Fibroblast of lung (primary cell): ENCODE data around the gene CNDP2. TPM values are rescaled to one million over a fixed set of nuclear protein-coding genes. Genes with fewer than 3 reads are reported as not detected.
A peak's percentile ranks its signal among the peaks of the same experiment; 100 is the strongest.

Experiments
- DNase-seq, 2 donors: peaks; one replicate each; pipeline versions ENCODE4 v3.0.0 to v3.0.0-alpha.2; 2010; ENCODE audit warnings: low read depth in 2 of 2
- H2AFZ ChIP-seq: 2 replicates; pipeline ENCODE4 v1.5.1; 2012; ENCODE audit warnings: low read length, control low read depth, inconsistent platforms
- H3K27ac ChIP-seq: 2 replicates; pipeline ENCODE4 v1.5.1; 2011; ENCODE audit warnings: low read length, control low read depth; ENCODE audit not compliant: insufficient read depth
- H3K27me3 ChIP-seq: 2 replicates; pipeline ENCODE4 v1.5.1; 2011; ENCODE audit warnings: mild to moderate bottlenecking, low read length; ENCODE audit not compliant: control insufficient read depth, insufficient read depth
- H3K36me3 ChIP-seq: 2 replicates; pipeline ENCODE4 v1.5.1; 2011; ENCODE audit warnings: low read length; ENCODE audit not compliant: control insufficient read depth, insufficient read depth
- H3K4me1 ChIP-seq: 2 replicates; pipeline ENCODE4 v1.5.1; 2011; ENCODE audit warnings: low read length; ENCODE audit not compliant: control insufficient read depth, insufficient read depth; ENCODE audit errors: extremely low read depth
- H3K4me2 ChIP-seq: 2 replicates; pipeline ENCODE4 v1.5.1; 2011; ENCODE audit warnings: low read length, control low read depth; ENCODE audit not compliant: insufficient read depth; ENCODE audit errors: extremely low read depth
- H3K4me3 ChIP-seq, 4 experiments: fragments of 200-600 bp in 1 of 4; sonication (generic) in 1 of 4; replicated peaks in 1 of 4; 2 replicates each; pipeline ENCODE4 v1.5.1; 2011 to 2016; ENCODE audit warnings: low read length in 4 of 4, low read depth in 3 of 4, mild to moderate bottlenecking in 3 of 4, control low read depth in 2 of 4, inconsistent platforms in 1 of 4, mixed read lengths in 1 of 4; ENCODE audit not compliant: insufficient read depth in 1 of 4; ENCODE audit errors: control extremely low read depth in 1 of 4
- H3K79me2 ChIP-seq: 2 replicates; pipeline ENCODE4 v1.5.1; 2012; ENCODE audit warnings: mild to moderate bottlenecking, low read length, inconsistent platforms; ENCODE audit not compliant: control insufficient read depth, insufficient read depth
- H3K9ac ChIP-seq: 2 replicates; pipeline ENCODE4 v1.5.1; 2011; ENCODE audit warnings: mild to moderate bottlenecking, low read length, control low read depth; ENCODE audit not compliant: insufficient read depth
- H3K9me3 ChIP-seq: 2 replicates; pipeline ENCODE4 v1.5.1; 2012; ENCODE audit warnings: low read depth, low read length; ENCODE audit not compliant: control insufficient read depth, insufficient read depth
- H4K20me1 ChIP-seq: 2 replicates; pipeline ENCODE4 v1.5.1; 2011; ENCODE audit warnings: low read length; ENCODE audit not compliant: control insufficient read depth, insufficient read depth; ENCODE audit errors: extremely low read depth
- CTCF ChIP-seq, 2 donors: IDR thresholded peaks in 1 of 2; conservative IDR thresholded peaks in 1 of 2; 1 replicate in 1 of 2; 2 replicates in 1 of 2; pipeline ENCODE4 v1.5.1; 2011 to 2012; ENCODE audit warnings: low read length in 2 of 2, control low read depth in 1 of 2, inconsistent platforms in 1 of 2, low read depth in 1 of 2, mild to moderate bottlenecking in 1 of 2
- EZH2 ChIP-seq: IDR thresholded peaks from 2 replicates; pipeline ENCODE4 v1.5.1; 2012; ENCODE audit warnings: low read length, control low read depth, mild to moderate bottlenecking; ENCODE audit errors: missing control alignments
- polyA plus RNA-seq, 2 donors: library from polyadenylated mRNA; depleted of rRNA in 1 of 2; stranded (reverse) in 1 of 2; unstranded in 1 of 2; fragments of >200 nt; gene quantifications; 2 replicates each; pipeline ENCODE4 v1.2.1, GENCODE V29; 2011 to 2012; ENCODE audit warnings: missing spikeins in 1 of 2
- total RNA-seq: library from RNA; depleted of rRNA; stranded (reverse); fragments of >200 nt; gene quantifications from 2 replicates; pipeline ENCODE4 v1.2.1, GENCODE V29; 2014

Gene CNDP2
- total and polyA plus RNA-seq, 2 donors (not counting 1 experiment from before 2014, with no cell fraction given) = 41.8 to 69.8 TPM

- Histone ChIP-seq H3K27ac (no peak overlapping the region), H3K79me2 (no peaks in the 10 kb centered on the region), H3K4me1 (no peaks in the 10 kb centered on the region), H2AFZ (no peak overlapping the region), H3K4me2 (no peak overlapping the region), H3K27me3 (no peaks in the 10 kb centered on the region), H3K4me3 (no peak overlapping the region), H3K9me3 (no peaks in the 10 kb centered on the region), H3K9ac (no peak overlapping the region), H3K36me3 (no peaks in the 10 kb centered on the region), H4K20me1 (no peaks in the 10 kb centered on the region)
- TF ChIP-seq CTCF (conservative IDR thresholded peaks at IDR 0.05 in 1 of 2, IDR thresholded peaks at IDR 0.05 in 1 of 2; ENCODE audit: low read depth in 1 of 2, low read length in 2 of 2) = no peak
- no peak for TF ChIP-seq EZH2
- no peak for DNase-seq
Observed at GRCh38 chr18:74473976-74474640, 22.1 kb upstream of the CNDP2 start.

DNA sequence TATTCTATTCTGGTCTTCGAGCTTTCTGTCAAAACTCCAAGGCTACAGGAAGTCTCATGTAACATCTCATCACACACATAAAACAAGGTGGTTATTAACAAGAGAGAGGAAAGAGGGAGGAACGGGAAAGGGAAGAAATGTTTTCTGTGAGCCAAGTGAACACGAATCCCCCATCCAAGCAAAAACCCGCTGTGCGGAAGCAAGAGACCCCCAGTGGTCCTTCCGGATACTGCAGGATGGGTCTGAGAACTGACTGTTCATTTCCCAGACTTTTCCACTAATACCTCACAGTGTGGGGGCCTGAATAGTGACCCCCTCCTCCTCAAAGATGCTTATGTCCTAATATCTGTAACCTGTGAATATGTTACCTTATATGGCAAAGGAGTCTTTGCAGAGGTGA, 20.0 kb upstream of the CNDP2 start:
- no peaks in the 10 kb centered on the region for H3K27me3 ChIP-seq
- H3K79me2 ChIP-seq = no peaks in the 10 kb centered on the region
- no peak overlapping the region for H3K4me3 ChIP-seq
- no peak overlapping the region for H2AFZ ChIP-seq
- H3K9ac ChIP-seq = no peak overlapping the region
- no peak overlapping the region for H3K27ac ChIP-seq
- DNase-seq = peak in 1 of 2 donors; percentile 13
- TF ChIP-seq EZH2 (no peak), CTCF (conservative IDR thresholded peaks at IDR 0.05 in 1 of 2, IDR thresholded peaks at IDR 0.05 in 1 of 2; ENCODE audit: low read depth in 1 of 2, low read length in 2 of 2) (peak; percentile 71 to 84)
- H3K9me3 ChIP-seq = no peaks in the 10 kb centered on the region
- H3K36me3 ChIP-seq = no peaks in the 10 kb centered on the region
- no peaks in the 10 kb centered on the region for H4K20me1 ChIP-seq
- H3K4me1 ChIP-seq = no peaks in the 10 kb centered on the region
- no peak overlapping the region for H3K4me2 ChIP-seq

DNA sequence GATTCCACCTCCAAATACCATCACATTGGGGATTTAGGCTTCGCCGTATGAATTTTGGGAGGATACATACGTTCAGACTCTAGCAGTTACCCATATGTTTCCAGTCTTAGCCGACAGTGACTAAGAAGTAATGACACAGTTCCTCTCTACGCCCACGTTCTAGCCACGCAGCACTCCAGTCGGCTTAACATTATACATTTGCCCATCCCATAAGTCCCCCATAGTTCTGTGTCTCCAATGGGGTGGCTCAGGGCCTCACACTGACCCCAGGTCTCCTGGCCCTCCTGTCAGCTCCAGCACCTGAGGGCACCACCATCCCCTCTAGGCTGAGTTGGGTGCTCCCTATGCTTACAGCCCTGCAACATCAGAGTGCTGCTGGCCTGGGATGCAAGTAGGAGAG, 18.4 kb upstream of the CNDP2 start:
- no peak overlapping the region for H3K4me3 ChIP-seq
- no peaks in the 10 kb centered on the region for H4K20me1 ChIP-seq
- no peaks in the 10 kb centered on the region for H3K4me1 ChIP-seq
- no peak overlapping the region for H2AFZ ChIP-seq
- H3K36me3 ChIP-seq = no peaks in the 10 kb centered on the region
- no peak for TF ChIP-seq EZH2
- no peak for TF ChIP-seq CTCF (conservative IDR thresholded peaks at IDR 0.05 in 1 of 2, IDR thresholded peaks at IDR 0.05 in 1 of 2; ENCODE audit: low read depth in 1 of 2, low read length in 2 of 2)
- no peaks in the 10 kb centered on the region for H3K9me3 ChIP-seq
- DNase-seq = peak in 1 of 2 donors; percentile 7
- H3K27ac ChIP-seq = no peak overlapping the region
- no peaks in the 10 kb centered on the region for H3K79me2 ChIP-seq
- no peak overlapping the region for H3K9ac ChIP-seq
- no peak overlapping the region for H3K4me2 ChIP-seq
- no peaks in the 10 kb centered on the region for H3K27me3 ChIP-seq
